DMS 273 treated with DMSO at 0.1 percent for 48 hours (cell line): ENCODE measurements around the gene HSPA8.

Source experiments
- DNase-seq: peaks from one replicate; lab custom pipeline; 2025; lab: John Stamatoyannopoulos, UW

The HSPA8 gene

DNA sequence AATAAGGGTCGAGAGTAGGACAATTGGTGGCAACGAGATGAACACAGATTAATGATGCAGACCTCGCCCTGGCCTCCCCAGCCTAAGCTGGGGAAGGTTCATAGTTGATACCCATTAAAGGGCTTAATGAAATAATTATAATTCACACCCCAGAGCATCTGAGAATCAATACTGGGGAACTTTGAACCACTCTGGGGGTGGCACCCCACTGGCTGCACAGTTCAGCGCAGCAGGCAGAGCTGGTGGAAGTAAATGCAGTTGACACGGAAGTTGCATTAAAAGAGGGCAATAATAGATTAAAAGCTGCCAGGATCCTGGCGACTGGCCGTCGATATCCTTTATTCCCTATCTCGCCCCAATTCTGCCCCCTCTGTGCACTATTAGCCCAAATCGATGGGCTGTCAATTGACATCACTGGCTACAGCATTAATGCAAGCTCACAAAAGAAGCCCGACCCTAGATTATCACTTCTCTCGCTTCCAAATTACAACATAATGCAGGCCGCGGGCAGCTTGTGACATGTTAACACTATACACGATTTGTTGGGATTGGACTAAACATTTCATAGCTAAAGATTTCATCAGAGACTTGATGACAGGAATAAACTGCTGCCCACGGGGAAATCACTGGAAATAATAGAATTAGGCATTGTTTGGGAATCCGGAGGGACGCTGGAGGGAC, 14.5 kb downstream of the HSPA8 start:
- no peak for DNase-seq

DNA sequence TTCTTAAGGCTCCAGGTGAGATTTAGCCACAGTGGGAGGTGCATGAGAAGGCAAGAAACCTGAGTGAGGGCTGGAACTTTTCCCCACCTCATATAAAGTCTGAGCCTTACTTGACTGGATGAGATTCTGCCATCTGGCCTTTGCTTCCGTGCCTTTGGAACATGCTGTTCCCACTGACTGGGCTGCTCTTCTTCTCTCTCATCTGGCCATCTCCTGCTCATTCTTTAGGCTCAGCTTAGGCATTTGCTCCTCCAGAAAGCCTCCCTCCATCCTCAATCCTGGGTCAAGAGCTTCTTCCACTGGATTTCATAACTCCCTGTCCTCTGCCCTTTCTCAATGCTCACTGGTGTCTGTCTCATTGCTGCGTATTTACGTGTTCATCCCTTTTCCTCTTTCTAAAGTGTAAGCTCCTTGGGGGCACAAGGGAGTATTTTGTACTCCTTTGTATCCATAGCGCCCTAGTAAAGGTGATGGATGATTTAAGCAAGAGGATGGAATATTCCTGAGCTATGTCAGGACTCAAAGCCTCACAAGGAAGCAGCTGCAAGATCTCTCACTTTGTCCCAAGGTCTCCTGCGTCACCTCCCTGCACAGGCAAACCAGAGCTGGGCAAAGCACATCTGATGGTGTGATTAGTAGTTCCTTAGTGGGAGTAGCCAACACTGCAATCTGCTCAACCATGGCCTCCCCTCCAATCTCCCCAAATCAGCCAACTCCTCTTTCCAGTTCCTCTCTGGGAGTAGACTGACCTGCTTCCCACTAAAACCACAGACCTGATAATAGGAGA, 15.3 kb downstream of the HSPA8 start:
- DNase-seq = no peak

DNA sequence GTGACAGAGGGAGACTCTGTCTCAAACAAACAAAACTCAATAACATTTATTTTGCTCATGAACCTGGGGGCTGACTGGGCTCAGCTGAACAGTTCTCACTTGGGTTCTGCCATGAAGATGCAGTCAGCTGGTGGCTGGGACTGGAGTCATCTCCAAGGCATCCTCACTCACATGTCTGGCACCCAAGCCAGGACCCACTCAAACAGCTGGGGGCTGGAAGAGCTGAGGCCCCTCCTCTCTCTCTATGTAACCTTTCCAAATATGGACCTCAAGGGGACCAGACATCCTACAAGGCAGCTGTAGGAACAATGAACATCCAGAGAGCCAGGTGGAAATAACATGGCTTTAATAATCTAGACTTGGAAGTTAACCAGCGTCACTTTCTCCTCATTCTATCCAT, 16.8 kb downstream of the HSPA8 start:
- DNase-seq = no peak

DNA sequence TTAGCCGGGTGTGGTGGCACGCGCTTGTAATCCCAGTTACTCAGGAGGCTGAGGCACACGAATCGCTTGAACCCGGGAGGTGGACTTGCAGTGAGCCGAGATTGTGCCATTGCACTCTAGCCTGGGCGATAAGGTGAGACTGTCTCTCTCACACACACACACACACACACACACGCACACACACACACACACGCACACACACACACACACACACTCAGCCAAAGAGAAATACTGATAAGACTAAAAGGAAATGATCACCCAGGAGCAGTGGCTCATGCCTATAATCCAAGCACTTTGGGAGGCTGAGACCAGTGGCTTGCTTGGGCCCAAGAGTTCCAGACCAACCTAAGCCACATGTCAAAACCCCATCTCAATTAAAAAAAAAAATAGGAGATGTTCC, 20.8 kb downstream of the HSPA8 start:
- DNase-seq = no peak

DNA sequence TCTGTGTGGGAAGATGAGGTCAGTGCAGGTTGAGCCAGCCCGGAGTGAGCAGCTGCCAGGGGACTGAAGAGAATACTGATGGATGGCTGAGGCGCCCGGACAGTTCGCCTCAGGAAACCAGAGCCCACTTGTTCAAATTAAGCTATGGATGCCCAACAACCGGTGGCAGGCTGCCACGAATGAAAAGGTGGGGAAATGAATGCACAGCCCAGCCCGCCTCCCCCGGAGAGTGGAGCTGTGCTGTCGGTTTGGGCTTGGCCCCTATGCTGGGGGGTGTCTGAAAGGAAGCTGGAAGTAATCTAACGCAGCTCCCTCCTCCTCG, 21.9 kb downstream of the HSPA8 start:
- DNase-seq = no peak

DNA sequence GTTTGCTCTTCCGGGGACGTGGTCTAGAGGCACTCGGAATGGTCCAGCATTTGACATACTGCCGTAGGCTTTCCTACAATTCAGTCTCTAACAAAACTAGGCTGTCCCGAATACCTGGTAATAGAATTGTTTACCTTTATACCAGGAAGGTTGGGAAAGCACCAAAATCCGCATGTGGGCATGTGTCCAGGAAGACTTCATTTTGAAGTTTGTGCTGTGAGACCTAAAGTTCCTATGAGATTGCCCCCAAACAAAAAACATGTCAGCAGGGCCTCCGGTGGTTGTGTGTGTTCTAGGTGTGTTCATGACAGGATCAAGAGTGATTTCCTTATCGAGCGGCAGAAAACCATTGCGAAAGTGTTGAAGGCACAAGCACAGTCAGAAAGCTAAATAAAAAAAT, 26.1 kb downstream of the HSPA8 start:
- DNase-seq = no peak

DNA sequence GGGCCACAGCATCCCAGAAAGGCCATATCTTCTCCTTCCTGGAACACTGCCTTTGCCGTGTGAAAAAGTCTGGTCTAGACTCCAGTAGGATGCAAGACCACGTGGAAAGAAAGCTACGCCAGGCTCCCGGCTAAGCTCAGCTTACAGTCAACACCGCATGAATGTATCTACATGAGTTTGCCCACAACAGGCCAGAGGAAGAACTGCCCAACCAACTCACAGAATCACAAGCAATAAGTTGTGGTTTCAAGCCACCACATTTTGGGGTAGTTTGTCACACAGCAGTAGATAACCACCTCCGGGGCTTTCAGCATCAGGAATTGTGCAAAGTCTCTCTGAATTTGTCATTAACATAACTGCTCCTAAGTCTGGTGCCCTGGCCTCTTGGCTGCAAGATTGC, 27.3 kb downstream of the HSPA8 start:
- no peak for DNase-seq

DNA sequence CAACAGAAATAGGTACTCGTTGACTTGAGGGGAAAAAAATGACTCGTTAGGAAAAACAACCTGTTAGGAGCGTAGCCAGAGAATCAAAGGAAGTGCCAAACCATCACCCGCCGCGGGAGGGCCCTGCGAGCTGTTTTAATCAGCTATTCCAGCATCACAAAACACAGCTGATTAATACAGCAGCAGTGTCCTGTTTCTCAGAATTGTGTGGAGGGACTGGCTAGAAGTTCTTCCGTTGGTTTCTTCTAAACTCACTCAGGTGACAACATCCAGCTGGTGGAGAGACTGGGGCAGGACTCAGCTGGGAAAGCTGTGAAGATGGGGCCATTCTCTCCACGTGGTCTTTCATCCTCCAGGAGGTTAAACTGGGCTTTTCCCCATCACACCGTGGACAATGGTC, 28.0 kb downstream of the HSPA8 start:
- no peak for DNase-seq

DNA sequence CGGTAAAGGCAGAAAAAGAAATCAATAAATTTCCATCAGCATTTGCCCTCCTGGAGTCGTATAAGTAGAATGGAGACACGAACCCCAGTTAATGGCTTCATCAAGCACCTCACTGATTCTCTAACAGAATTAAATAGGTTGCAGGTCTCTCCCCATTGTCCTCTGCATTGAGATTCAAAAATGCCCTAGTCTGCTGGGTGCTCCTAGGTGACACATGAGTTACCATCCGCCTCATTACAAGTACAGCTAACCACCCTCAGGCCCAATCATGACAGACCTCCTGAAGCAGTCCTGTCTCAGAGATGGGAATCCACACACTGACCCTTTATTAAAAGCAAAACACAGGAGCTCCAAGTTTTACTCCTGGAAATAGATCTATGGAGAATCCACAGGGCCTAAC, 31.4 kb downstream of the HSPA8 start:
- DNase-seq = no peak

DNA sequence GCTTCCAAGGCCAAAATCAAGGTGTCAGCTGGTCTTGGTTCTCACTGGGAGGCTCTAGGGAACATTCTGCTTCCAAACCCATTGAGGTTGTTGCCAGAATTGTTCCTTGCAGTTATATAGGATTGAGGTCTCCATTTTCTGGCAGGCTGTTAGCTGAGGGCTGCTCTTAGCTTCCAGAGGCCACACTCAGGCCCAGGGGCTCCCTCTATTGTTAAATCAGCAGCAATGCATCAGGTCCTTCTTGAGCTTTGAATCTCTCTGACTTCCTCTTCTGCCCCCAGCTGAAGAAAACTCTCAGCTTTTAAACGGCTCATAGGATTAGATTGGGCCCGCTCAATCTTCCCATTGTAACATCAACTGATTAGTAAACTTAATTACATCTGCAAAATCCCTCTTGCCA, 41.0 kb downstream of the HSPA8 start:
- no peak for DNase-seq

DNA sequence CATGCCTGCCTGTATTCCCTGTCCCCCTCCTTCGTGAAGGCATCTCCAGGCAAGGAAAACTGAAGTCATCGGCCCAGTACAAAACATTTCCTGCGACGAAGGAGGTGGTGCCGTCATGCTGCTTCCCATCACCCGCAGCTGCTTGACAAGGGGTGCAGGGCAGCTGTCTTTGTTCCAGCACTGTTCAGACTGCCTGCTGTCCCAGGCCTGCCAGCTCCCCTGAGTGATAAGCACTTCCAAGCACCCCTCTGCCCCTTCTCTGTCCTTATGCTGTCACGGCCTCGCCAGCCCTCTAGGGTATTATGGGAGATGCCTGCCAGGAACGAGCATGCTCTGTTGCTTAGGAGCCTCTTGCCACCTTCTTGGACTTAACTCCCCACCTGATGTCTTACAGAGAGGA, 43.2 kb downstream of the HSPA8 start:
- no peak for DNase-seq

DNA sequence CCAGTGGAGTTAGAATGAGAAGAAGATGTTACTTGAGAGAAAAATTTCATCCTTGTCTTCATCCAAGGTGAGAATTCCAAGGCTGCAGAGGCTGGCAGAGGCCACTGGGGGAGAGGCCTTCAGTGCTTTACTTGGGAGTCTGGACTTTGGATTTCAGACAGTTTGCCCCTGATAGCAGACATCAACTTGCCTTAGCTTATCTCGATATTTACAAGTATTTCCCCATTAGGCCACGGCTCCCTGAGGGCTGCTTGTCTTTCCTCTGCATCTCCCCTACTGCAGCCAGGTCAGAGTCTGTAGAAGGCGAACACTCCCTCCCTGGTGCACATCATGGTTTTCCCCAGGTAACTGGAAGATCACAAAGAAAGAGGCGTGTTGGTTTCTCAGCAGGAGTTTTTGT, 50.4 kb downstream of the HSPA8 start:
- no peak for DNase-seq
